Right forelimb (tissue), 1 donor: Measurements from ENCODE around the gene PIGH.
"Not testable (repeated sequence)": the region's sequence is repeated elsewhere in the genome, so short reads cannot be mapped to it uniquely, and the experiment has no call there.

Source experiments
- DNase-seq: peaks from one replicate; pipeline ENCODE4 v3.0.0-alpha.2; 2018

PIGH gene, protein sequence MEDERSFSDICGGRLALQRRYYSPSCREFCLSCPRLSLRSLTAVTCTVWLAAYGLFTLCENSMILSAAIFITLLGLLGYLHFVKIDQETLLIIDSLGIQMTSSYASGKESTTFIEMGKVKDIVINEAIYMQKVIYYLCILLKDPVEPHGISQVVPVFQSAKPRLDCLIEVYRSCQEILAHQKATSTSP

DNA sequence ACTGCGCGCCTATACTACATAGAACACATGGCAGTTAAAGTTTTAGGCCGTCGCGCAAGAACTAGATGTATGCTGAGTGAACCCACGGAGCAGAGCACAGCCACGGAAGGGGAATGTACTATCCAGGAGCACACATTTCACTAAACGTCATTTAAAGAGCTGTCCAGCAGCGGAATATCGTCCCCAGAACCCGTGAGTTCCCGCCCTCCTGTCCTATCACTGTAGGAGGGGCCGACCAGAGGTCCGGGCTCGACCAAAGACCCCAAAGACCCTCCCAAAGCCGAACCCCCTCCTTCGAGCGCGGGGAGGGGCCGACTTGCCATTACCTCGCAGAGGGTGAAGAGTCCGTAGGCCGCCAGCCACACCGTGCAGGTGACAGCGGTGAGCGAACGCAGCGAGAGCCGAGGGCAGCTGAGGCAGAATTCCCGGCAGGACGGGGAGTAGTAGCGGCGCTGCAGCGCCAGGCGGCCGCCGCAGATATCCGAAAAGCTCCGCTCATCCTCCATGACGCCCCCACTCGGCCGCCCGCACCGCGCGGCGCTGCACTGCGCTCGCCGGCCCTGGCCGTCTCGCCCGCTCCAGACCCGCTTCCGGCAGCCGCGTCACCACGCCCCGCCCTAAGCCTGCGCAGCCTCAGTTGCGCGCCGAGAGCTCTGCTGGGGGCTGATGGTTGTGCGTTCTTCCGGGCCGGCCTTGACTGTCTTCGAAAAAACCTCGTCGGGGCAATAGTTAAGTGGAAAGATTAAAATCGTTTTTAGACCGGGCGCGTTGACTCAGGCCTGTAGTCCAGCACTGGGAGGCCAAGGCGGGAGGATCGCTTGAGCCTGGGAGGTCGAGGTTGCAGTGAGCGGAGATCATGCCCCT lies at the start of gene PIGH:
PIGH (minus strand) TSS at position 571 of the 864 bp plus-strand sequence; CDS start at position 506, 65 bp downstream.
- DNase-seq = peak; percentile 94

DNA sequence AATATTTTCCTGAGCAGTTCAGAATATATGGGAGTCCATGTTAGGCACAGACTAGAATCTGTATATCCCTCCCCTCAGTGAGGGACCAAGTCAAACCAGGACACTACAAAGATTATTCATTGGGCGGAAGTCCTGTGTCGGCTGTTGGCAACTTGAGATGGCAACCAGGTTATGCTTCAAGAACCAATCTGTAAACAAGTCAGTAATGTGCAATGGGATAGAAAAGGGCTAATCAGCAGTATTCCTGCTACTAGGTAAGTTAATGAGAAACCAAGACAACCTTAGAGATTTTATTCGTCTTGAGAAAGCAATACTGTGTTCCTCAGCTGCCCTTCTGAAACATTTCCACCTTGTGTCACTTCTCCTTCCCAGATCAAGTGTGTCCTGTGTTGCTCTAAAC lies 46.1 kb upstream of the PIGH start:
- DNase-seq = no peak

DNA sequence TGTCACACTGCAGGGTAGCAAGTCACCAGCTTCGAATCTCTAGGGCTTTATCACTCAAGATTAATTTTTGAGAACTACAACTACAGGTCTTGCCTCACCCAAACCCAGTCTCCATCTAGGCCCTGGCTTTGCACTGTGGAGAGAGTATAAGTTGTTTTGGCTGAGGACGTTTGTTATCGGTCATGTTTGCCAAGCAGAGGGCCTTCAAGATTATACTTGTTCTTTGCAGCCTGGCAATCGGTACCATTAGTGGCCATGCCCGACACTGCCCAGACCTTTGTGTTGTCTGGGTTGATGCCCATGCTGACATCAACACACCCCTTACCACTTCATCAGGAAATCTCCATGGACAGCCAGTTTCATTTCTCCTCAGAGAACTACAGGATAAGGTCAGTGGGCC lies 45.3 kb upstream of the PIGH start:
- DNase-seq = no peak

DNA sequence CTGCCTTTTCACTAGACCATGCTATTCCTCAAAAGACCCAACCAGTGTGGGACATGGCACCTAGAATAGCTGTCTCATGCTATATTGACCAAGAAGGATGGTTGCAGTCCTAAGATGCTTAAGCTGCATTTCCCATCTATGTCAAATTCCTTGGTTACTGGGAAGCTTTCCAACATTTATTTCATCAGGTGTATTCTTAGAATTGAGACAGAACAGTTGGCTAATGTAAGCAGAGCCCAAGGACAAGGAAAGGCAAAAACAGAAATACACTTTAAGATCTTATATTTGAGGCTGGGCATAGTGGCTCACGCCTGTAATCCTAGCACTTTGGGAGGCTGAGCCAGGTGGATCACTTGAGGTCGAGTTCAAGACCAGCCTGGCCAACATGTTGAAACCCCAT lies 44.4 kb upstream of the PIGH start:
- no peak for DNase-seq

DNA sequence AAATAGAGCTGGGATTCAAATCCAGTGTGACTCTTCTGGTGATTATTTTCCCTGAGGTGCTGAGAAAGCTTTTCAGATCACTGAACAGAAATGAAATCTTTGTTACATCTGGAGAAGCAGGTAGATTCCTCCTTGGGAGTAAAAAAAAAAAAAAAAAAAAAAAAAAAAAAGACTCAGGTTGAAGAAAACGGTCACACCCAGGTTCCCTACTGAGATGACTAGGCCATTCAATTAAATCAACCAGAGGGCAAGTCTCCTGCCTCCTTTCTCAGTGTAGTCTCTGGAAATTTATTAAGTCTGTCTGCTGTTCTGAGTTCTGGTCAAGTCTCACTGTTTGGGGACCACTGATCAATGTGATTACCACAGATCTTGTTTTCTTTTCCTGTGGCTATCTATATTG lies 43.6 kb upstream of the PIGH start:
- DNase-seq = no peak

DNA sequence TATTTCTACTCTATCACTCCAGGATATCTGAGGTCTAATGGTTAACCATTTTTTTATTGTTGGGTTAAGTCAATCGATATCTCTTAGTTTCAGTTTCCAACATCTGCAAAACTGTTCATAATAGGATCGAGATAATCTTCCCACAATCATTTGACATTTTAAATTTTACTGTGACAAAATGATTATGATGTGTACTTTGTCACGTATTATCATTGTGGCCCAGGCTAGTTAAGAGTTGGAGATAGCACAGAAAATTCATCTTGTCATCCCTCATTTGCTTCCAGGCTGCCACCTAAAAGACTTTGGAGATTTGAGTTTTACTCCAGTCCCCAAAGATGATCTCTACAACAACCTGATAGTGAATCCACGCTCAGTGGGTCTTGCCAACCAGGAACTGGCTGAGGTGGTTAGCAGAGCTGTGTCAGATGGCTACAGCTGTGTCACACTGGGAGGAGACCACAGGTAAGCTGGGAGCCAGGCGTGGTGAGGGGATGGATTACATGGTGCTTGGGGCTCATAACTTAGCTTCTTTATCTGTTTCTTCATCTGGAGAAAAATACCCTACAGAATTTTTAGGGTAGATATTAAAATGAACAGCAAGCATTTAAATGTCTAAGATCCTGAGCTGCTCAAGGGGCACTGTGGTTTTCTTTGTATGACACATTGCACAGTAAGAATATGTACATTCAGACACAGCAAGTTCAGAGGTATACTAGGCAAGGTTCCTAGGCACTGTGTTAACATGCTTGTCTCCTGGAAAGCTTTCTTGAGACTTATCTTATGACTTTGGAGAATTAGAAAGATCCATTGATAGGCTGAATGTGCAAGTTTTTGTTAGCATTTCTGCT lies 42.1 kb upstream of the PIGH start:
- no peak for DNase-seq

DNA sequence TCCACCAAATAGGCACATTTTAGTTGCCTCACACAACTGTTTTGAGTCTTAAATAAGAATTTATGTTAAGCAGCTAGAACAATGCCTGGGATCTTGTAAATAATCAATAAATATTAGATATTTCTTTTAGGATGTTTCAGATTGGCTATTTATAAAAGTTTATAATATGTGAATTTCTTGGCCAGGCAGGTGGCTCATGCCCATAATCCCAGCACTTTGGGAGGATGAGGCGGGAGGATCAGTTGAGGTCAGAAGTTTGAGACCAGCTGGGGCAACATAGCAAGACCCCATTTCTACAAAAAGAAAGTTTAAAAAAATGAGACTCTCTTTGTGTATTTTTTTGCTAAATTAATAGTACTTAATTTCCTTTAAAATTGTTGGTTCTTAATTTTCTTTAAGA lies 41.4 kb upstream of the PIGH start:
- DNase-seq = no peak

DNA sequence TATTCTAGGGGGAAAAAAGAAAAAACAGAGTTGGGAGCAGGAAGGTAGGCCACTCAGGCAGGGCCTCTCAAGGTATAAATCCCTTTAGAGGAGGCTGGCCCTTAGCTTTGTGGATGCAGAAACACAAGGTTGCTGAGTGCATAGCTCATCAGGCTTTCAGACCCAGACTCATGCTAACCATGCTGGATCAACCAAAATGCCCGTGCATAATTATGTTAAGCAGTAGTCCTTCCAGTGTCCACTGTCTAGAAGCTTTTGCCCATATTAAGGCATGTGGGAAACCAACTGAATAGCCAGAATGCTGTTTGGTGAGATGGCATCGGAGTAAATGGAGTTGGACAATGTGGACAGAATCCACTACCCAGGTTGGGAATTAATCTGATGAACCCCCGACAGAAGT lies 38.6 kb upstream of the PIGH start:
- no peak for DNase-seq

DNA sequence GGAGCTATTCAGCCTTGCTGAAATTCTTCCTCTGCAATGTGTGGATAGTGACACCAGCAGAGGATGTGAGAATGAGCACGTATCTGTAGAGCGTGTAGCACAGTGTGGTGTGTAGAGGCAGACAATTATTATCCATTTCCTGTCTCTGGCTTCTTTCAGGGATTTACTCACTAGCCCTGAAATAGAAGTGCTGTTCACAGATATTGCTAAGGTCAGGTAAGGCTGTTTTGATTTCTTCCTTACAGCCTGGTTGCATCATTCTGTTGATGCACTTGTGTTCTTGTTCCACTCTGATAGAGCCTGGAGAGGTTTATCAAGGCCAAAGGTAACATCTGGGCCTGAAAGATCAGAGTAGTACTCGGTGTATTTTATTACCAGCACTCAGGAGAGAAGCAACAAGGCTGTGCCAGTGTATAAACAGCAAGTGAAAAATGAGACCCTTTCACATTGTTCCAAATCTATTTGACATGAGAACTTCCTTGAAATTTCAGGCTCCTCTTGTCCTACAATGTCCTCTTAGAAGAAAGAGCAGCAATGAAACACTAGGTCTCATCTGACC lies 36.4 kb upstream of the PIGH start:
- DNase-seq = no peak

DNA sequence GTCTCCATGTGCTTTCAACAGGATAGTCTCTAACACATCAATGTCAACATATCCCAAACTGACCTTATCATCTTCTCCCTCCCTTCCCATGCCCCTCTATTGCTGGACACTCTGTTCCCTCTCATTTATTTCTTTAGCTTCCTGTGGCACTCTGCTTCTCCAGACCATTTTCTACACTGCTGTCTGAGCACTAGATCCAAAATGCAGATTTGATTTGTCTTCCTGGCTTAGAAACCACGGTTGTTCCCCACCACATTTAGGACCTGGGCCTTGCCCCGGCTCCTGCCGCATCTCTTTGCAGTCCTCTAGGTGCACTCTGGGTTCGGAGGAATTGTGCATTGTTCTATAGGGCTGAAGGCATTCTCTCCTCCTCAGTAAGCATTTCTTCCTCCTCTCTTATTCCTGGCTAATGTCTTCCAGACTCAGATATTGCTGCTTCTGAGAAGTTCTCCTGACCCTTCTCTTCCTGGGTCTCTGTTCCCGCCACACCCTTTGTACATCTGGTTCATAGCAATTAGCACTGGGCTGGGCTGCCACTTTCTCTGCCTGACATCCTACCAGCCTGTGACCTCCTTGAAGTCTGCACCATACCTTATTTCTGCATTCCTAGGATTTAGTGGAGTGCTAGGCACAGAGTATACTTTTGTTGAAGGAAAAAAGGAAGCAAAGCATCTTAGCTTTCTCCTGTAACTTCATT lies 33.5 kb upstream of the PIGH start:
- no peak for DNase-seq

DNA sequence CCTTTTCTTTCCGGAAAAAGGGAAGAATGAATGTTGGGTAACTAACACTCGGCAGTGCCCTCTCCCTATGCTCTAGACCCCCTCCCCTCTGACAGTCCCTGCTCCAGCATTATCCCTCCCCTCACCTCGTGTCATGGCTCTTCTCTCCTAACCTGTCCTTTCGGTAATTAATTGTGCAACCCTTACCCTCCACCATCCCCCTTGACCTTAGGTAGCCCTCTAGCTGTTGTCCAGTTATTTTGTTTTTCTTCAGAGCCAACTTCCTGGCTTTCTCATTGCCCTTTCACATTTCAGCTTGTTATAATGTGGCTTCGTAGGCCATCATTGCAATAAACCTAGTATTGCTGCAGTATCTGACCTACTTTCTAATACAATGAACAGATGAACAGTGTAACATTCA lies 30.9 kb upstream of the PIGH start:
- DNase-seq = no peak

DNA sequence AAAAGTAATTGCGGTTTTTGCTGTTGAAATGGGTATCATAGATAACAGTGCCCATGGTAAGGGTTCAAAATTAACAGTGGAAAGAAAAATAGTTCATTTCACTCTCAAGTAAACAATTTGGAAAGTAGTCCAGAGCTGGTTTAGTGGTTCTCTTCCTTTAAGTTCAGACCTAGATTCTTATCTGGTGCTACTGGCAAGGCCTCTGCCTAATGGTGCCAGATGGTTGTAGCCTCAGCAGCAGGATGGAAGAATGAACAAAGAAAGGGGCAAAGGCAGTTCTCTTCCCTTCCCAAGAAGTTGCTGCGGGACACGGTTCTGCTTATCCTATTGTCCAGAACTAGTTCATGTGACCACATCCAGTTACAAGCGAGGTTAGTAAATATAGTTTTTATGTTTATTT lies 30.1 kb upstream of the PIGH start:
- no peak for DNase-seq

DNA sequence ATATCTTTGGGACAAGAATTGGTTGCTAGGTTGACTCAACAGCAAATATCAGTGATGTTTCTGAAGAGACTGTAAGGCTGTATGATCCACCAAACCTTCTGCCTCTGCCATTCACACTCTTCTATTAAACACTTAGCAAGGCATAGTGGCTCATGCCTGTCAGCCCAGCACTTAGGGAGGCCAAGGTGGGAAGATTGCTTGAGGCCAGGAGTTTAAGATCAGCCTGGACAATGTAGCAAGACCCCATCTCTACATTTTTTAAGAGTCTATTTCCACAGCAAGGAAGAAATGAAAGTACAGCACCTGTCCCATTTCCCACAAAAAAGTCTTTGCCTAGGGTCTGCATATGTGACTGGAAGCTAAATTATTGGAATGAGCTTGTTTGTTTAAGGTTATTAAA lies 27.5 kb upstream of the PIGH start:
- DNase-seq = no peak

DNA sequence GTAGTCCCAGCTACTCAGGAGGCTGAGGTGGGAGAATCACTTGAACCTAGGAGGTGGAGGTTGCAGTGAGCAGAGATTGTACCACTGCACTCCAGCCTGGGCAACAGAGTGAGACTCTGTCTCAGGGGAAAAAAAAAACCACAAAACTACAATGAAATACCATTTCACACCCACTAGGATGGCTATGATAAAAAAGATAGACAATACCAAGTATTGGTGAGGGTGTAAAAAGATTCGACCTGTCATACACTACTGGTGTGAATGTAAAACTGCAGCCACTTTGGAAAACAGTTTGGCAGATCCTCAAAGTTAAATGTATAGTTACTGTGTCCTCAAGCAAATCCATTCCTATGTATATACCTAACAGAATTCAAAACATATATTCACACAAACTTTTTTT lies 26.1 kb upstream of the PIGH start:
- not testable (repeated sequence) for DNase-seq

DNA sequence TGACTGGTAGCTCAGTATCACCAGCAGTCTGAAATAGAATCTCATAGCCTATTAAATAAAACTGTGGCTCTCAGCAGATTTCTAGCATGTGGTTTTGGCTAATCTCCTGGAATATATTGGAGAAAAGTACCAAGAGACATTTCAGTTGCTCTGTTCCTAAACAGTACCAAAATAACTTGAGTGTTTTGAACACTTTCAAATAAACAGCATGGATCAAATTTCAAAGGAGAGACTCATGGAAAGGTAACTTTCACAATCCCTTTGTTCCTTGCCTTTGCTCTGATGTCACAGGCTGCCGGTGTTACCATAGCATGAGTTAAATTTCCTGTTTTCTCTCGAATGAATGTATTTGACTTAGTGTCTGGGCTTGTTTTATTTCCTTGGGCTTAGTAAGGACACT lies 23.0 kb upstream of the PIGH start:
- DNase-seq = no peak

DNA sequence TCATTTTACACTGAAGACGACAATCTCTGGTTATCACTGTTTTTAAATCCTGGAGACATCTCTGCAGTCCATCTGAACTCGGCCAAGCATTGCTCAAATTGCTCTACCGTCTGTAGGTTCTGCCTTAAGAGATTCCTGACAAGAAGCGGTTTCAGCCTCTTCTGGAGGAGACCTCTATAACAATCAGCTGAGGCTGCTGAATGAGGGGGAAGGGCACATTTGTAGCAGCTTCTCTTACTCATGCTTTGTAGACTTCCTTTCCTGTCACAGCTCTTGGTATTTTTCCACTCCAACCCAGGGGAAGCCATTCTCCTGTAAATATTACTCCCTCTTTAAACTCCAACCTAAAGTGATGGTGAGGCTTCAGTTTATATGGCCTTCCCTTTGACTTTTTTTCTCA lies 22.6 kb upstream of the PIGH start:
- DNase-seq = no peak

DNA sequence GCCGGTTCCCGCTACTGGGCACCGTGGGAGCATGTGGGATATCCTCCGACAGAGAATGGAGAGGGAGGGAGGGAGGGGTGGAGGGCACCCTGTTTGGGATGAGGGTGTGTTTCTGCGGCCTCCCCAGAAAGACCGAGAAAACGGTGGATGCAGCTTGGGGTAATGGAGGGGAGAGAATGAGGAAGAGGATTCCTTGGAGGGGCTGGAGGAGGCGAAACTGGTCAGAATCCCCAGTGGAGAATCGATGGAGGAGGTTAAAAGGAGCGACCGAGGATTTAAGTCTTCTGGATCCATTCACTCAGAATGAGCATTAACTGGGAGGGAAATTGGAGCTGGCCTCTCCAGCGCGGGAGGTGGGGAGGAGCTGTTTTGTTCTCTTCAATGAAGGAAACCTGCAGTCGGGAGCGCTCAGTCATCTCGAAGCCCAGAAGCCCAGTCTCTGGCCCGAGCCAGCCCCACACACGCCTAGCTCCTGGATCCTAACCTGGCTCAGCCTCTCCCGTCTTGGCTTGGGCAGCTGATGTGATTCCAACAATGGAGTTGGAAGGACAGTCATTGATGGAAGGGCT lies 20.2 kb upstream of the PIGH start:
- DNase-seq = peak; percentile 49

DNA sequence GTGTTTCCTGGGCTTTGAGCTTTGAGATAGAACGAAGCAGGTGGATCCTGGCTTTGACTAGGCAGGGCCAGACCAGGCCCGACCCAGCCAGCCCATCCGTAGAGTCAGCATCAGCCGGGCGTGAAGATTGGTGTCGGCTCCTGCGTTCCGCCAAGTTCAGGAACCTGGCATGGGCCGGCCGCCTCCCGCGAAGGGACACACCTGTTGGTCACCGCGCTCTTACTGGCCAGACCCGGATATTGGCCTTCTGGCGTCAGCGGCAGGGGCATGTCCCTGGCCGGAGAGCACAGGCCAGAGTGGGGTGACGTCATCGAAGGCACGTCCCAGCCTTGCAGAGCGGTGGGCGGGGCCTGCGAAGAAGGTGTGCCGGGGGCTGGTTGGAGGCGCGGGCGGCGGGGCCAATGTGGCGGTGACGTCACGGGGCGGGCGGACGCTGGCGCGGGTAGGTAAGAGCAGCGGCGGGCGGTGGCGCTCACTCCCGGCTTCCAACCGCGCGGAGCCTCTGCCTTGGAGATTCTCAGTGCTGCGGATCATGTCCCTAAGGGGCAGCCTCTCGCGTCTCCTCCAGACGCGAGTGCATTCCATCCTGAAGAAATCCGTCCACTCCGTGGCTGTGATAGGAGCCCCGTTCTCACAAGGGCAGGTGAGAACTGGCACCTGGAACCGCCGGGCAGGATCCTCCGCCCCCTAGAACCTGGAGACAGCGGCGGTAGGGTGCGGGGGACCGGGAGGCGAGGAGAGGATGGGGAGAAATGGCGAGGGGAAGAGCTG lies 19.6 kb upstream of the PIGH start, which contains the start of gene ARG2:
ARG2 (plus strand) TSS at position 475 of the 771 bp plus-strand sequence; CDS start at position 533, 58 bp downstream.
- DNase-seq = peak; percentile 89

DNA sequence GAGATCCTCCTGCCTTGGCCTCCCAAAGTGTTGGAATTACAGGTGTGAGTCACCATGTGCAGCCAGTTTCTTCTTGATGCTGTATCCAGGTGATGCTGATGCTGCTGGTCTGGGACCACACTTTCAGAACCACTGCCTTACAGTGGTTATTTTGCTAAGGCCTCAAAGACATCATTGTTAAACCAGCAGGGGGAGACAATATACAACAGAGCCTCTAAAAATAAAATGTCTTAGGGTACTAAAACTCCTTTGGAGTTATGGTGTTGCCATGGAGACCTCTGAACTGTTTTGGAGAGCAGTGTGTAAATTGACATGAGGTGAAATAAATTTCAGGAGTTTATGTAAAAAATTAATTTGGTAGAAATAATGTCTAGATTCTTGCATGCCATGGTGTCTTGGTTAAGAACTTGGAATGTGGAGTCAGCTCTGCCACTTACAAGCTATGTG lies 18.6 kb upstream of the PIGH start:
- DNase-seq = no peak

DNA sequence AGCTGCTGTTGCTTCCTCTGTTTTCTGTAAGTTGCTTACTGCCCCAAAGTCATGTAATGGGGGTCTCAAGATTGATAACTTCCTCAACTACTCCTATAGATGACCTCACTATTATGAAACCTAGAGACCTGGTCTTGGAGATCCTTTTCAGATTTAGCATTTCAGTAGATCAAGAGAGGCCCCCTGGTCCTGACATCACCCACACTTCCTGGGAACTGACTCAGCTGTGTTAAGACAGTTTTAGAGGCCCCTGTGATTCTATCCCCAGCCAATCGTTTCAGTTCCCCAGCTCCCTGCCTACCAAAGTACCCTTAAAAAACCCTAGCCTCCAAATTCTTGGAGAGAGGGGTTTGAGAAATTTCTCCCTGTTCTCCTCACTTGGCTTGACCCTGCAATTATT lies 10.4 kb upstream of the PIGH start:
- DNase-seq = no peak

DNA sequence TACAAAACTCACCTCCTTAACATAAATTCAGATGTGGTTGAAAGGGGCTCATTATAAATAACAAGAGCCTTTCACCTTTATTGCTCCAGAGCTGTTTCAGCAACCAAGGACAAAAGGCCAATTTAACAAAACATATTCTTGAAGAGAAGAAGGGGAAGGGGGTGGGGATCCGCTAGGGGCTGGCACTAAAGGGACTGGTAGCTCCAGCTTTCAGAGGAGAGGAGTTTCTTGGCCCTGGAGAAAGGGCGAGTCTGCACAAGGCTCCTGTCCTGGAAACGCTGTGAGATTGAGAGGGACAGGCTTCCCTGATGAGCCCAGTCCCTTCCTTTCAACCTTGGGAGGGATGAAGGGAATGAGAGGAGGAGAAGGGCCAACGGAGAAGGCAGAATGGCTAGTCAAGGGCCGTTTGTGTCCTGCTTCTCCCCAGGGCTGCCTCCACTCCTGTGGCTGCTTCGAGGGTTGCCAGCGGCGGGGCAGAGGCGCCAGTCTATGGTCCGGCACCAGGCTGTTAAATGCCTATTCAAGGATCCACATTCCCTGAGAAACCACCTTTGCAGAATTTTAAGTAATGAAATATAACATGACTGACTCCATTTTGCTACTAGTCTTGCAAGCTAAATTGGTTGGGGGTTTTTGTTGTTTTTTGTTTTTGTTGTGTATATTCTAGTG lies 9.7 kb upstream of the PIGH start:
- no peak for DNase-seq
